Hepatocyte (in vitro differentiated cells): ENCODE data around the gene CEACAM6.

Source experiments
- EZH2 ChIP-seq: fragments of 200-600 bp; sonication (generic); IDR thresholded peaks from 2 replicates; pipeline ENCODE4 v1.6.1; 2016; ENCODE audit warnings: antibody characterized with exemption, mild to moderate bottlenecking, borderline replicate concordance
- TF ChIP-seq, protein P1 (sequence below): fragments of 200-600 bp; sonication (generic); IDR thresholded peaks from 2 replicates; pipeline ENCODE4 v1.5.1; 2016; ENCODE audit warnings: antibody characterized with exemption, mild to moderate bottlenecking; ENCODE audit not compliant: poor library complexity

DNA sequence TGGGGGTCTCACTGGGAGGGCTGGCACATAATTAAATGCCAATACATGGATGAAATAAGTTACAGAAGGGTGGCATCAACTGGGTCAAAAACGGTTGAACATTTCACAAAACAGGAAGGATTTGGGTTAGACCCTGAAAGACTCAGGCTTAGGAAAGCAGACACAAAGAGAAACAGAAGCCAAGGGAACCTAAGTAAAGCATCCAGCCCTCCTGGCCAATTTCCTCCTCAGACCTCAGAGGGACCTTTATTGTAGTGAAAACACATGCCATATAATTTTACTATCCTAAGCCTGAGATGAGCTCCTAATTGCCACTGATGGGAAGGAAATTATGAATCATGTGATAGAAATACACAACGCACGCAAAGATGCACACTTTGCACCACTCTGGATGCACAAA is 29.0 kb downstream of the CEACAM6 start:
- TF ChIP-seq EZH2, result no peak
- TF ChIP-seq, protein P1, sequence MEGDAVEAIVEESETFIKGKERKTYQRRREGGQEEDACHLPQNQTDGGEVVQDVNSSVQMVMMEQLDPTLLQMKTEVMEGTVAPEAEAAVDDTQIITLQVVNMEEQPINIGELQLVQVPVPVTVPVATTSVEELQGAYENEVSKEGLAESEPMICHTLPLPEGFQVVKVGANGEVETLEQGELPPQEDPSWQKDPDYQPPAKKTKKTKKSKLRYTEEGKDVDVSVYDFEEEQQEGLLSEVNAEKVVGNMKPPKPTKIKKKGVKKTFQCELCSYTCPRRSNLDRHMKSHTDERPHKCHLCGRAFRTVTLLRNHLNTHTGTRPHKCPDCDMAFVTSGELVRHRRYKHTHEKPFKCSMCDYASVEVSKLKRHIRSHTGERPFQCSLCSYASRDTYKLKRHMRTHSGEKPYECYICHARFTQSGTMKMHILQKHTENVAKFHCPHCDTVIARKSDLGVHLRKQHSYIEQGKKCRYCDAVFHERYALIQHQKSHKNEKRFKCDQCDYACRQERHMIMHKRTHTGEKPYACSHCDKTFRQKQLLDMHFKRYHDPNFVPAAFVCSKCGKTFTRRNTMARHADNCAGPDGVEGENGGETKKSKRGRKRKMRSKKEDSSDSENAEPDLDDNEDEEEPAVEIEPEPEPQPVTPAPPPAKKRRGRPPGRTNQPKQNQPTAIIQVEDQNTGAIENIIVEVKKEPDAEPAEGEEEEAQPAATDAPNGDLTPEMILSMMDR, result no peak
